Measurements from ENCODE around the gene CENPX. TPM values are rescaled to one million over a fixed set of nuclear protein-coding genes. Genes with fewer than 3 reads are reported as not detected.

The CENPX gene
- total RNA-seq, 1 donor from 2014 or later = 66.2 TPM

GRCh38 chr17:82047914-82048570, 25.4 kb upstream of the CENPX start:
- TF ChIP-seq CTCF (IDR thresholded peaks at IDR 0.05; ENCODE audit: unreplicated experiment) = no peak
- DNase-seq (ENCODE audit: low spot score, unreplicated experiment) = no peak
- H3K27me3 Mint-ChIP-seq = no peaks in the 10 kb centered on the region
- H3K4me1 Mint-ChIP-seq (ENCODE audit: low read depth) = peaks cover 7% of the 10 kb centered on the region
- no peak overlapping the region for H3K27ac Mint-ChIP-seq
- H3K4me3 Mint-ChIP-seq (ENCODE audit: low read depth) = no peak overlapping the region
- no peaks in the 10 kb centered on the region for H3K9me3 Mint-ChIP-seq (ENCODE audit: low read depth)
- H3K36me3 Mint-ChIP-seq (ENCODE audit: insufficient read depth) = peaks cover 10% of the 10 kb centered on the region

- Mint-ChIP-seq H3K9me3 (ENCODE audit: low read depth) (no peaks in the 10 kb centered on the region), H3K4me3 (ENCODE audit: low read depth) (no peak overlapping the region), H3K27ac (no peak overlapping the region), H3K4me1 (ENCODE audit: low read depth) (peaks cover 6% of the 10 kb centered on the region), H3K36me3 (ENCODE audit: insufficient read depth) (peaks cover 10% of the 10 kb centered on the region), H3K27me3 (no peaks in the 10 kb centered on the region)
- TF ChIP-seq CTCF (IDR thresholded peaks at IDR 0.05; ENCODE audit: unreplicated experiment) = no peak
- DNase-seq (ENCODE audit: low spot score, unreplicated experiment) = no peak
These were observed 24.7 kb upstream of the CENPX start for GRCh38 chr17:82047379-82047778.

- Mint-ChIP-seq H3K4me3 (ENCODE audit: low read depth) (peak overlapping the region; percentile 37), H3K27me3 (no peaks in the 10 kb centered on the region), H3K36me3 (ENCODE audit: insufficient read depth) (peaks cover 10% of the 10 kb centered on the region), H3K9me3 (ENCODE audit: low read depth) (no peaks in the 10 kb centered on the region), H3K27ac (no peak overlapping the region), H3K4me1 (ENCODE audit: low read depth) (peaks cover 6% of the 10 kb centered on the region)
- no peak for DNase-seq (ENCODE audit: low spot score, unreplicated experiment)
- TF ChIP-seq CTCF (IDR thresholded peaks at IDR 0.05; ENCODE audit: unreplicated experiment) = no peak
These were observed 24.2 kb upstream of the CENPX start for GRCh38 chr17:82046903-82047302.

- no peak overlapping the region for H3K4me3 Mint-ChIP-seq (ENCODE audit: low read depth)
- peaks cover 10% of the 10 kb centered on the region for H3K36me3 Mint-ChIP-seq (ENCODE audit: insufficient read depth)
- H3K9me3 Mint-ChIP-seq (ENCODE audit: low read depth) = no peaks in the 10 kb centered on the region
- H3K4me1 Mint-ChIP-seq (ENCODE audit: low read depth) = peaks cover 6% of the 10 kb centered on the region
- H3K27me3 Mint-ChIP-seq = peaks cover 4% of the 10 kb centered on the region
- no peak overlapping the region for H3K27ac Mint-ChIP-seq
- no peak for DNase-seq (ENCODE audit: low spot score, unreplicated experiment)
- TF ChIP-seq CTCF (IDR thresholded peaks at IDR 0.05; ENCODE audit: unreplicated experiment) = no peak
These were observed 23.3 kb upstream of the CENPX start for GRCh38 chr17:82045936-82046484.

GRCh38 chr17:82043507-82043906, 20.8 kb upstream of the CENPX start:
- no peaks in the 10 kb centered on the region for H3K9me3 Mint-ChIP-seq (ENCODE audit: low read depth)
- peaks cover 10% of the 10 kb centered on the region for H3K36me3 Mint-ChIP-seq (ENCODE audit: insufficient read depth)
- no peak for DNase-seq (ENCODE audit: low spot score, unreplicated experiment)
- H3K4me1 Mint-ChIP-seq (ENCODE audit: low read depth) = no peaks in the 10 kb centered on the region
- H3K27ac Mint-ChIP-seq = no peak overlapping the region
- H3K4me3 Mint-ChIP-seq (ENCODE audit: low read depth) = no peak overlapping the region
- H3K27me3 Mint-ChIP-seq = peaks cover 13% of the 10 kb centered on the region
- TF ChIP-seq CTCF (IDR thresholded peaks at IDR 0.05; ENCODE audit: unreplicated experiment) = no peak
